HG03280 (cell line): Measurements from ENCODE around the gene SPDYE17.
"Not testable (repeated sequence)": the region's sequence is repeated elsewhere in the genome, so short reads cannot be mapped to it uniquely, and the experiment has no call there.

Source experiments
- ATAC-seq: cut with Tn5 transposase; IDR thresholded peaks from one replicate; pipeline ENCODE4 v1.9.1; 2021; ENCODE audit warnings: mild to moderate bottlenecking, moderate library complexity; ENCODE audit not compliant: unreplicated experiment

The SPDYE17 gene

DNA sequence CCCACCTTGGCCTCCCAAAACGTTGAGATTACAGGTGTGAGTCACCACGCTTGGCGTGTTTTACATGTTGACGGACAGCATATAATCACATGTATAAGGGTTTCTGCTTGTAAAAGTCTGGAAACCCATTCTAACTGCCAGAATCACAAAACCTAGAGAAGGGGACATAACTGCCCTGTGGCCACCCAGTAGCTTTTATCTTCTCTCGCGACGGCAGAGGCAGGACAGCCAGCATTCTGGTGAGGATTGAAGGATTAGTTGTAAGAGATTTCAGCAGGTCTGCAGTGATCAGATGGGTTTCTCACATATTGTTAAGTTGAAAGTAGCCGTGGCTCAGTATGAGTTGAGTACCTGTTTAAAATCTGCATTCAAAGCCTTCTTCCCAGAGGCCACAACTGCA, 59.8 kb downstream of the SPDYE17 start:
- not testable (repeated sequence) for ATAC-seq
